ENCODE results near the gene SUN1.

- no peak for TF ChIP-seq POLR2AphosphoS5 (IDR thresholded peaks at IDR 0.05)
- TF ChIP-seq, protein P1, sequence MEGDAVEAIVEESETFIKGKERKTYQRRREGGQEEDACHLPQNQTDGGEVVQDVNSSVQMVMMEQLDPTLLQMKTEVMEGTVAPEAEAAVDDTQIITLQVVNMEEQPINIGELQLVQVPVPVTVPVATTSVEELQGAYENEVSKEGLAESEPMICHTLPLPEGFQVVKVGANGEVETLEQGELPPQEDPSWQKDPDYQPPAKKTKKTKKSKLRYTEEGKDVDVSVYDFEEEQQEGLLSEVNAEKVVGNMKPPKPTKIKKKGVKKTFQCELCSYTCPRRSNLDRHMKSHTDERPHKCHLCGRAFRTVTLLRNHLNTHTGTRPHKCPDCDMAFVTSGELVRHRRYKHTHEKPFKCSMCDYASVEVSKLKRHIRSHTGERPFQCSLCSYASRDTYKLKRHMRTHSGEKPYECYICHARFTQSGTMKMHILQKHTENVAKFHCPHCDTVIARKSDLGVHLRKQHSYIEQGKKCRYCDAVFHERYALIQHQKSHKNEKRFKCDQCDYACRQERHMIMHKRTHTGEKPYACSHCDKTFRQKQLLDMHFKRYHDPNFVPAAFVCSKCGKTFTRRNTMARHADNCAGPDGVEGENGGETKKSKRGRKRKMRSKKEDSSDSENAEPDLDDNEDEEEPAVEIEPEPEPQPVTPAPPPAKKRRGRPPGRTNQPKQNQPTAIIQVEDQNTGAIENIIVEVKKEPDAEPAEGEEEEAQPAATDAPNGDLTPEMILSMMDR (IDR thresholded peaks at IDR 0.05), result no peak
These were observed 79.7 kb downstream of the SUN1 start for GRCh38 chr7:911791-912480.

Data from breast epithelium (tissue), 3 donors.